ENCODE results near the gene TARBP1.

Gene TARBP1

GRCh38 chr1:234494049-234494448 is 15.1 kb upstream of the TARBP1 start:
- no peak for TF ChIP-seq CTCF (IDR thresholded peaks at IDR 0.05)

- no peak for TF ChIP-seq CTCF (IDR thresholded peaks at IDR 0.05)
These were observed 12.0 kb upstream of the TARBP1 start for GRCh38 chr1:234490793-234491479.

GRCh38 chr1:234489698-234490077 is 10.7 kb upstream of the TARBP1 start:
- TF ChIP-seq CTCF (IDR thresholded peaks at IDR 0.05): no peak

- TF ChIP-seq CTCF (IDR thresholded peaks at IDR 0.05): peak; percentile 10; the same call in 1 of the 2 replicates
These were observed 10.2 kb upstream of the TARBP1 start for GRCh38 chr1:234489007-234489697.

- no peak for TF ChIP-seq CTCF (IDR thresholded peaks at IDR 0.05)
These were observed 9.4 kb upstream of the TARBP1 start for GRCh38 chr1:234488054-234489006.

GRCh38 chr1:234486858-234487840 is 8.2 kb upstream of the TARBP1 start:
- peak; percentile 89 for TF ChIP-seq CTCF (IDR thresholded peaks at IDR 0.05)
